Right hindlimb (tissue), 1 donor: ENCODE measurements around the gene PGBD5.
A peak's percentile ranks its signal among the peaks of the same experiment; 100 is the strongest.

ENCODE experiments used
- DNase-seq: peaks from one replicate; pipeline ENCODE4 v3.0.0-alpha.2; 2018

Gene PGBD5

GRCh38 chr1:230321341-230321740 lies 104.8 kb downstream of the PGBD5 start:
- no peak for DNase-seq

- peak; percentile 66 for DNase-seq
These were observed 105.3 kb downstream of the PGBD5 start for GRCh38 chr1:230320804-230321203.

- DNase-seq: no peak
These were observed 107.0 kb downstream of the PGBD5 start for GRCh38 chr1:230319014-230319747.

GRCh38 chr1:230317823-230318819 lies 108.0 kb downstream of the PGBD5 start:
- no peak for DNase-seq

GRCh38 chr1:230316864-230317745 lies 109.0 kb downstream of the PGBD5 start:
- no peak for DNase-seq

GRCh38 chr1:230315099-230315498 lies 111.0 kb downstream of the PGBD5 start:
- no peak for DNase-seq

GRCh38 chr1:230314142-230314470 lies 112.0 kb downstream of the PGBD5 start:
- DNase-seq: no peak

GRCh38 chr1:230313453-230314141 lies 112.5 kb downstream of the PGBD5 start:
- DNase-seq: no peak

- no peak for DNase-seq
These were observed 113.5 kb downstream of the PGBD5 start for GRCh38 chr1:230312676-230313075.

- peak; percentile 82 for DNase-seq
These were observed 115.6 kb downstream of the PGBD5 start for GRCh38 chr1:230310381-230311163.

GRCh38 chr1:230309646-230310177 lies 116.4 kb downstream of the PGBD5 start:
- no peak for DNase-seq

GRCh38 chr1:230308821-230309220 lies 117.3 kb downstream of the PGBD5 start:
- no peak for DNase-seq

GRCh38 chr1:230308039-230308438 lies 118.1 kb downstream of the PGBD5 start:
- DNase-seq: peak; percentile 59

GRCh38 chr1:230307213-230307612 lies 118.9 kb downstream of the PGBD5 start:
- DNase-seq: no peak

- DNase-seq: no peak
These were observed 120.0 kb downstream of the PGBD5 start for GRCh38 chr1:230306169-230306568.

GRCh38 chr1:230303822-230304221 lies 122.3 kb downstream of the PGBD5 start:
- DNase-seq: no peak

GRCh38 chr1:230303069-230303468 lies 123.1 kb downstream of the PGBD5 start:
- DNase-seq: no peak

- DNase-seq: no peak
These were observed 124.3 kb downstream of the PGBD5 start for GRCh38 chr1:230301822-230302221.

- DNase-seq: no peak
These were observed 124.8 kb downstream of the PGBD5 start for GRCh38 chr1:230301322-230301721.

- no peak for DNase-seq
These were observed 125.5 kb downstream of the PGBD5 start for GRCh38 chr1:230300322-230301301.
